B cell (primary cell): ENCODE results near the gene ERC1. TPM values are rescaled to one million over a fixed set of nuclear protein-coding genes. Genes with fewer than 3 reads are reported as not detected.

Experiments used
- ATAC-seq: fragments of 200-7000 bp; cut with Tn5 transposase; one replicate; pipeline ENCODE4 v1.10.0; 2021; ENCODE audit warnings: low read depth, mild to moderate bottlenecking, moderate number of reproducible peaks, moderate library complexity
- CTCF ChIA-PET: fragments of 350-600 bp; sonication (Branson Sonifier 250); formaldehyde crosslinking; loops from one replicate; lab custom pipeline; 2021; ENCODE audit warnings: antibody characterized with exemption, inconsistent platforms; lab: Charles Lee
- POLR2A ChIA-PET: fragments of 350-600 bp; sonication (Branson Sonifier 250); formaldehyde crosslinking; loops from one replicate; lab custom pipeline; 2021; ENCODE audit warnings: antibody characterized with exemption; lab: Charles Lee
- DNase-seq: peaks from one replicate; pipeline ENCODE4 v3.0.0; 2013
- H2AFZ ChIP-seq: 2 replicates; pipeline ENCODE4 v1.6.1; 2012; ENCODE audit warnings: mild to moderate bottlenecking, low read depth, low read length; ENCODE audit not compliant: insufficient read depth, poor library complexity, severe bottlenecking
- H3K27ac ChIP-seq, 2 donors: 1 replicate in 1 of 2; 2 replicates in 1 of 2; pipeline ENCODE4 v1.5.1; 2012 to 2013; ENCODE audit warnings: low read length in 2 of 2, mild to moderate bottlenecking in 2 of 2, moderate library complexity in 1 of 2
- H3K27me3 ChIP-seq, 4 experiments: fragments of 200-600 bp in 1 of 4; sonication (generic) in 1 of 4; replicated peaks in 1 of 4; 1 replicate in 2 of 4; 2 replicates in 2 of 4; pipeline versions ENCODE4 v1.6.1 to v1.7.0; 2013 to 2016; ENCODE audit warnings: low read length in 3 of 4, mild to moderate bottlenecking in 2 of 4, mixed read lengths in 1 of 4, moderate library complexity in 1 of 4; ENCODE audit not compliant: insufficient read depth in 4 of 4, control insufficient read depth in 3 of 4; ENCODE audit errors: control extremely low read depth in 1 of 4
- H3K36me3 ChIP-seq, 2 experiments: replicated peaks in 1 of 2; 1 replicate in 1 of 2; 2 replicates in 1 of 2; pipeline versions ENCODE4 v1.6.1 to v1.7.1; 2013; ENCODE audit warnings: low read length in 1 of 2; ENCODE audit not compliant: insufficient read depth in 2 of 2, control insufficient read depth in 1 of 2; ENCODE audit errors: control extremely low read depth in 1 of 2, extremely low read depth in 1 of 2
- H3K4me1 ChIP-seq, 2 donors: fragments of 200-600 bp in 1 of 2; sonication (generic) in 1 of 2; 1 replicate in 1 of 2; 2 replicates in 1 of 2; pipeline versions ENCODE4 v1.5.1 to v1.6.1; 2013 to 2017; ENCODE audit warnings: low read length in 2 of 2; ENCODE audit not compliant: control insufficient read depth in 2 of 2, insufficient read depth in 2 of 2
- H3K4me2 ChIP-seq: replicated peaks from 2 replicates; pipeline ENCODE3; 2012; ENCODE audit warnings: mild to moderate bottlenecking, low read depth, low read length; ENCODE audit not compliant: poor library complexity, severe bottlenecking
- H3K4me3 ChIP-seq, 5 experiments: fragments of 200-600 bp in 1 of 5; sonication (generic) in 1 of 5; 1 replicate in 3 of 5; 2 replicates in 2 of 5; pipeline versions ENCODE4 v1.5.1 to v1.7.0; 2011 to 2016; ENCODE audit warnings: low read length in 4 of 5, mild to moderate bottlenecking in 4 of 5, low read depth in 2 of 5, control low read depth in 1 of 5, moderate library complexity in 1 of 5; ENCODE audit not compliant: insufficient read depth in 1 of 5; ENCODE audit errors: control extremely low read depth in 1 of 5, extremely low read depth in 1 of 5
- H3K79me2 ChIP-seq: fragments of 200-600 bp; sonication (generic); one replicate; pipeline ENCODE4 v1.6.0; 2016; ENCODE audit warnings: low read length; ENCODE audit not compliant: control insufficient read depth, insufficient read depth
- H3K9ac ChIP-seq: fragments of 200-600 bp; sonication (generic); 2 replicates; pipeline ENCODE4 v1.6.1; 2017; ENCODE audit warnings: mild to moderate bottlenecking, low read length, moderate library complexity
- H3K9me3 ChIP-seq, 3 donors: one replicate each; pipeline versions ENCODE4 v1.6.1 to v1.7.1; 2013; ENCODE audit warnings: low read length in 2 of 3; ENCODE audit not compliant: control insufficient read depth in 2 of 3, insufficient read depth in 1 of 3; ENCODE audit errors: control extremely low read depth in 1 of 3
- H4K20me1 ChIP-seq: 2 replicates; pipeline ENCODE4 v1.6.0; 2012; ENCODE audit warnings: mild to moderate bottlenecking, low read length; ENCODE audit not compliant: insufficient read depth, control insufficient read depth, poor library complexity, severe bottlenecking
- H3K27ac Mint-ChIP-seq: one replicate; pipeline ENCODE4 v1.8.0; 2021; ENCODE audit warnings: mixed read lengths
- H3K27me3 Mint-ChIP-seq: one replicate; pipeline ENCODE4 v1.8.0; 2021; ENCODE audit warnings: mixed read lengths
- H3K4me1 Mint-ChIP-seq: one replicate; pipeline ENCODE4 v1.8.0; 2021; ENCODE audit warnings: mixed read lengths
- H3K4me3 Mint-ChIP-seq: one replicate; pipeline ENCODE4 v1.8.0; 2021; ENCODE audit warnings: mixed read lengths
- H3K9me3 Mint-ChIP-seq: one replicate; pipeline ENCODE4 v1.8.0; 2022; ENCODE audit warnings: mixed read lengths; ENCODE audit not compliant: insufficient read depth
- EZH2 ChIP-seq: IDR thresholded peaks from 2 replicates; pipeline ENCODE4 v1.6.1; 2012; ENCODE audit warnings: borderline replicate concordance, low read depth, mild to moderate bottlenecking, moderate library complexity, low read length; ENCODE audit not compliant: insufficient read depth, poor library complexity, severe bottlenecking
- WGBS: methylation state at CpG from one replicate; pipeline ENCODE4 v1.1.5; 2013; ENCODE audit warnings: missing lambda C conversion rate; ENCODE audit not compliant: insufficient coverage; 5-methylcytosine and 5-hydroxymethylcytosine counted together
- intact Hi-C: fragments of 100-400 bp; cut with micrococcal nuclease; formaldehyde crosslinking; loops from one replicate; pipeline ENCODE4 v1.10.0; 2022
- polyA plus RNA-seq: library from polyadenylated mRNA; depleted of rRNA; stranded (reverse); fragments of >200 nt; gene quantifications from 2 replicates; pipeline ENCODE4 v1.2.3, GENCODE V29; 2012
- total RNA-seq, 2 donors: library from RNA; stranded (reverse); fragments of 120-200 nt in 1 of 2; gene quantifications; 1 replicate in 1 of 2; 2 replicates in 1 of 2; pipeline versions ENCODE4 v1.2.3 to v1.2.4, GENCODE V29; 2013 to 2022
- TF ChIP-seq, protein P1 (sequence below): fragments of 200-600 bp; IDR thresholded peaks from one replicate; pipeline ENCODE4 v1.8.0; 2022; ENCODE audit warnings: antibody characterized with exemption, mild to moderate bottlenecking

Gene ERC1
- total and polyA plus RNA-seq, 2 donors (not counting 1 experiment from before 2014, with no cell fraction given), result 4.0 to 77.6 TPM

DNA sequence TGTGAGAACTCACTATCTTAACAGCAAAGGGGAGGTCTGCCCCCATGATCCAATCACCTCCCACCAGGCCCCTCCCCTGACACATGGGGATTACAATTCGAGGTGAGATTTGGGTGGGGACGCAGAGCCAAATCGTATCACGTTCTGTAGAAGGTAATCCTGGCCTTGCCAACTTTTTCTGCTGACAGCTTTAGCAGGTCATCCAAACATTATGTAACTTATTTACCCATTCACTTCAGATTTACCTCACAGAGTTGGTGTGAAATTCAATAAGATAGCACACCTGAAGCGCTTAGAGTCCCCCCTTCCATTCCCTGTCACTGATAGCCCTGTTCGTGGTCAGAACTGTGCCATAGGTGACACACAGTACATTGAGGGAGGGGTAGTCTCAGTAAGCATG lies 384.3 kb downstream of the ERC1 start:
- H3K36me3 ChIP-seq, result peaks cover 0 to 10% of the 10 kb centered on the region in 2 experiments
- no peaks in the 10 kb centered on the region for H3K9me3 ChIP-seq
- H3K4me2 ChIP-seq, result no peak overlapping the region
- H3K4me1 ChIP-seq, result no peaks in the 10 kb centered on the region
- TF ChIP-seq, protein P1, sequence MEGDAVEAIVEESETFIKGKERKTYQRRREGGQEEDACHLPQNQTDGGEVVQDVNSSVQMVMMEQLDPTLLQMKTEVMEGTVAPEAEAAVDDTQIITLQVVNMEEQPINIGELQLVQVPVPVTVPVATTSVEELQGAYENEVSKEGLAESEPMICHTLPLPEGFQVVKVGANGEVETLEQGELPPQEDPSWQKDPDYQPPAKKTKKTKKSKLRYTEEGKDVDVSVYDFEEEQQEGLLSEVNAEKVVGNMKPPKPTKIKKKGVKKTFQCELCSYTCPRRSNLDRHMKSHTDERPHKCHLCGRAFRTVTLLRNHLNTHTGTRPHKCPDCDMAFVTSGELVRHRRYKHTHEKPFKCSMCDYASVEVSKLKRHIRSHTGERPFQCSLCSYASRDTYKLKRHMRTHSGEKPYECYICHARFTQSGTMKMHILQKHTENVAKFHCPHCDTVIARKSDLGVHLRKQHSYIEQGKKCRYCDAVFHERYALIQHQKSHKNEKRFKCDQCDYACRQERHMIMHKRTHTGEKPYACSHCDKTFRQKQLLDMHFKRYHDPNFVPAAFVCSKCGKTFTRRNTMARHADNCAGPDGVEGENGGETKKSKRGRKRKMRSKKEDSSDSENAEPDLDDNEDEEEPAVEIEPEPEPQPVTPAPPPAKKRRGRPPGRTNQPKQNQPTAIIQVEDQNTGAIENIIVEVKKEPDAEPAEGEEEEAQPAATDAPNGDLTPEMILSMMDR, result no peak
- TF ChIP-seq EZH2, result no peak
- ChIA-PET CTCF (no interaction called here), POLR2A (no interaction called here)
- H2AFZ ChIP-seq, result no peak overlapping the region
- intact Hi-C loops, result no loop called here
- H4K20me1 ChIP-seq, result no peaks in the 10 kb centered on the region
- H3K27me3 ChIP-seq, result no peaks in the 10 kb centered on the region
- H3K27ac ChIP-seq, result no peak overlapping the region
- no peak overlapping the region for H3K27ac Mint-ChIP-seq
- ATAC-seq (no peak), DNase-seq (no peak)
- H3K4me3 Mint-ChIP-seq, result no peak overlapping the region
- 100% methylated on average over 3 of the region's 6 CpGs for WGBS
- no peak overlapping the region for H3K9ac ChIP-seq
- H3K4me3 ChIP-seq, result no peak overlapping the region
- H3K27me3 Mint-ChIP-seq, result no peaks in the 10 kb centered on the region
- H3K4me1 Mint-ChIP-seq, result no peaks in the 10 kb centered on the region
- no peaks in the 10 kb centered on the region for H3K79me2 ChIP-seq
- no peaks in the 10 kb centered on the region for H3K9me3 Mint-ChIP-seq

DNA sequence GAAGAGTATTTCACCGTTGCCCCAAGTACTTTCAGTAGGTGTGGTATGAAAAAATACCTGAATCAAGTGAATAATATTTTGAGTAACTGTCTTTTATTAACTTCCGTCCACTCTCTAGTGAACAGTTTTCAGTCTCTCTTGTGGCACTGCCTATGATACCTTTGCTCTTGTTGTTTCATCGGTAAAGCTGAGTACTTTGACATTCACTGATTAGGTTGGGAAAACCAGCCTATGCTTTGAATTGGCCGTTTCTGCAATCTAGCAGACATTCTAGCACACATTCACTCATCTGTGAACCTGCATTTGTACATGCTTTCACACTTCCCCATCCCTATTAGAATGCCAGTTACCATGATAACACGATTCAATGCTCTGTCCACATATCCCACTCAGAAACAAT lies 386.1 kb downstream of the ERC1 start:
- DNase-seq (no peak), ATAC-seq (no peak)
- H4K20me1 ChIP-seq, result no peaks in the 10 kb centered on the region
- H3K4me1 ChIP-seq, result no peaks in the 10 kb centered on the region
- no peaks in the 10 kb centered on the region for H3K27me3 ChIP-seq
- no peak overlapping the region for H3K4me2 ChIP-seq
- TF ChIP-seq, protein P1, result no peak
- no peak for TF ChIP-seq EZH2
- peaks cover 0 to 13% of the 10 kb centered on the region in 2 experiments for H3K36me3 ChIP-seq
- Mint-ChIP-seq H3K4me1 (no peaks in the 10 kb centered on the region), H3K9me3 (no peaks in the 10 kb centered on the region), H3K27me3 (no peaks in the 10 kb centered on the region), H3K27ac (no peak overlapping the region), H3K4me3 (no peak overlapping the region)
- intact Hi-C loops, result no loop called here
- no peak overlapping the region for H3K4me3 ChIP-seq
- H3K27ac ChIP-seq, result no peak overlapping the region
- H3K9ac ChIP-seq, result no peak overlapping the region
- 91% methylated on average over 3 of the region's 5 CpGs for WGBS
- ChIA-PET CTCF (no interaction called here), POLR2A (no interaction called here)
- H2AFZ ChIP-seq, result no peak overlapping the region
- H3K79me2 ChIP-seq, result no peaks in the 10 kb centered on the region
- H3K9me3 ChIP-seq, result no peaks in the 10 kb centered on the region
